Fibroblast of villous mesenchyme (primary cell): ENCODE data around the gene ZNF474. TPM values are rescaled to one million over a fixed set of nuclear protein-coding genes. Genes with fewer than 3 reads are reported as not detected.
A peak's percentile ranks its signal among the peaks of the same experiment; 100 is the strongest.

Experiments used
- DNase-seq: peaks from one replicate; pipeline ENCODE4 v3.0.0-alpha.2; 2010; ENCODE audit warnings: low read depth
- H3K4me3 ChIP-seq: 2 replicates; pipeline ENCODE4 v1.5.1; 2011; ENCODE audit warnings: low read depth, mild to moderate bottlenecking, low read length
- CTCF ChIP-seq: IDR thresholded peaks from 2 replicates; pipeline ENCODE4 v1.5.1; 2012; ENCODE audit warnings: low read depth, mild to moderate bottlenecking, low read length; ENCODE audit not compliant: insufficient read depth
- total RNA-seq: library from RNA; depleted of rRNA; stranded (reverse); fragments of >200 nt; gene quantifications from 2 replicates; pipeline ENCODE4 v1.2.3, GENCODE V29; 2012

Gene ZNF474
- total RNA-seq, 1 donor = 0.43 TPM

- DNase-seq = no peak
- no peak for TF ChIP-seq CTCF
- H3K4me3 ChIP-seq = no peak overlapping the region
These were observed 14.8 kb upstream of the ZNF474 start for GRCh38 chr5:122114501-122114900.

- DNase-seq = no peak
- H3K4me3 ChIP-seq = no peak overlapping the region
- no peak for TF ChIP-seq CTCF
These were observed 10.9 kb upstream of the ZNF474 start for GRCh38 chr5:122118356-122118948.

- H3K4me3 ChIP-seq = no peak overlapping the region
- DNase-seq = no peak
- no peak for TF ChIP-seq CTCF
These were observed 10.1 kb upstream of the ZNF474 start for GRCh38 chr5:122119205-122119604.

- no peak overlapping the region for H3K4me3 ChIP-seq
- no peak for DNase-seq
- no peak for TF ChIP-seq CTCF
These were observed 8.9 kb upstream of the ZNF474 start for GRCh38 chr5:122120493-122120892.

- peak; percentile 22 for DNase-seq
- no peak for TF ChIP-seq CTCF
- H3K4me3 ChIP-seq = no peak overlapping the region
These were observed 8.4 kb upstream of the ZNF474 start for GRCh38 chr5:122120957-122121356.

GRCh38 chr5:122121479-122122465 is 7.6 kb upstream of the ZNF474 start:
- DNase-seq = no peak
- no peak overlapping the region for H3K4me3 ChIP-seq
- TF ChIP-seq CTCF = no peak
